Stimulated activated naive CD8-positive, alpha-beta T cell treated with anti-CD3 and anti-CD28 coated beads, Interleukin-15, Interleukin-2, amounts not matched to agents 100 ng/mL and 50 ng/mL, for 24 hours (primary cell): ENCODE measurements around the gene VSIR.
A peak's percentile ranks its signal among the peaks of the same experiment; 100 is the strongest.

Experiments
- H3K27ac Mint-ChIP-seq: one replicate; pipeline ENCODE4 v1.8.0; 2021; ENCODE audit warnings: mild to moderate bottlenecking, mixed read lengths
- H3K27me3 Mint-ChIP-seq: one replicate; pipeline ENCODE4 v1.8.0; 2021; ENCODE audit warnings: mixed read lengths
- H3K36me3 Mint-ChIP-seq: one replicate; pipeline ENCODE4 v1.8.0; 2021; ENCODE audit warnings: low read depth, mixed read lengths
- H3K4me1 Mint-ChIP-seq: one replicate; pipeline ENCODE4 v1.8.0; 2021; ENCODE audit warnings: low read depth, mixed read lengths
- H3K4me3 Mint-ChIP-seq: one replicate; pipeline ENCODE4 v1.8.0; 2021; ENCODE audit warnings: mild to moderate bottlenecking, mixed read lengths
- H3K9me3 Mint-ChIP-seq: one replicate; pipeline ENCODE4 v1.8.0; 2021; ENCODE audit warnings: mixed read lengths

The VSIR gene

GRCh38 chr10:71765906-71766716, 7.2 kb downstream of the VSIR start:
- Mint-ChIP-seq H3K27ac (peak overlapping the region; percentile 93), H3K9me3 (no peaks in the 10 kb centered on the region), H3K36me3 (peaks cover 69% of the 10 kb centered on the region), H3K4me1 (peaks cover 96% of the 10 kb centered on the region), H3K27me3 (no peaks in the 10 kb centered on the region), H3K4me3 (peak overlapping the region; percentile 37)

- Mint-ChIP-seq H3K27me3 (no peaks in the 10 kb centered on the region), H3K36me3 (peaks cover 71% of the 10 kb centered on the region), H3K4me1 (peaks cover 96% of the 10 kb centered on the region), H3K9me3 (no peaks in the 10 kb centered on the region), H3K4me3 (peak overlapping the region; percentile 37), H3K27ac (peak overlapping the region; percentile 89)
Observed at GRCh38 chr10:71765176-71765904, 8.0 kb downstream of the VSIR start.

GRCh38 chr10:71763352-71764127, 9.8 kb downstream of the VSIR start:
- no peaks in the 10 kb centered on the region for H3K27me3 Mint-ChIP-seq
- no peaks in the 10 kb centered on the region for H3K9me3 Mint-ChIP-seq
- peaks cover 94% of the 10 kb centered on the region for H3K4me1 Mint-ChIP-seq
- H3K4me3 Mint-ChIP-seq: no peak overlapping the region
- peak overlapping the region; percentile 82 for H3K27ac Mint-ChIP-seq
- peaks cover 69% of the 10 kb centered on the region for H3K36me3 Mint-ChIP-seq

- Mint-ChIP-seq H3K4me3 (no peak overlapping the region), H3K4me1 (peaks cover 94% of the 10 kb centered on the region), H3K36me3 (peaks cover 67% of the 10 kb centered on the region), H3K27ac (peak overlapping the region; percentile 63), H3K9me3 (no peaks in the 10 kb centered on the region), H3K27me3 (no peaks in the 10 kb centered on the region)
Observed at GRCh38 chr10:71762324-71762723, 11.0 kb downstream of the VSIR start.

GRCh38 chr10:71761541-71762113, 11.7 kb downstream of the VSIR start:
- H3K36me3 Mint-ChIP-seq: peaks cover 65% of the 10 kb centered on the region
- H3K9me3 Mint-ChIP-seq: no peaks in the 10 kb centered on the region
- H3K4me3 Mint-ChIP-seq: no peak overlapping the region
- H3K4me1 Mint-ChIP-seq: peaks cover 94% of the 10 kb centered on the region
- H3K27ac Mint-ChIP-seq: peak overlapping the region; percentile 68
- no peaks in the 10 kb centered on the region for H3K27me3 Mint-ChIP-seq

GRCh38 chr10:71761105-71761511, 12.2 kb downstream of the VSIR start:
- Mint-ChIP-seq H3K27me3 (no peaks in the 10 kb centered on the region), H3K9me3 (no peaks in the 10 kb centered on the region), H3K27ac (peak overlapping the region; percentile 68), H3K4me1 (peaks cover 94% of the 10 kb centered on the region), H3K36me3 (peaks cover 67% of the 10 kb centered on the region), H3K4me3 (no peak overlapping the region)

- H3K4me3 Mint-ChIP-seq: peak overlapping the region; percentile 60
- H3K9me3 Mint-ChIP-seq: no peaks in the 10 kb centered on the region
- peaks cover 94% of the 10 kb centered on the region for H3K4me1 Mint-ChIP-seq
- H3K36me3 Mint-ChIP-seq: peaks cover 76% of the 10 kb centered on the region
- peak overlapping the region; percentile 86 for H3K27ac Mint-ChIP-seq
- no peaks in the 10 kb centered on the region for H3K27me3 Mint-ChIP-seq
Observed at GRCh38 chr10:71757399-71757922, 15.9 kb downstream of the VSIR start.

- Mint-ChIP-seq H3K9me3 (no peaks in the 10 kb centered on the region), H3K36me3 (peaks cover 75% of the 10 kb centered on the region), H3K4me3 (peak overlapping the region; percentile 60), H3K4me1 (peaks cover 94% of the 10 kb centered on the region), H3K27me3 (no peaks in the 10 kb centered on the region), H3K27ac (peak overlapping the region; percentile 86)
Observed at GRCh38 chr10:71756311-71757191, 16.8 kb downstream of the VSIR start.

- Mint-ChIP-seq H3K27ac (no peak overlapping the region), H3K36me3 (peaks cover 72% of the 10 kb centered on the region), H3K4me1 (peaks cover 92% of the 10 kb centered on the region), H3K9me3 (no peaks in the 10 kb centered on the region), H3K4me3 (no peak overlapping the region), H3K27me3 (no peaks in the 10 kb centered on the region)
Observed at GRCh38 chr10:71755179-71755879, 18.0 kb downstream of the VSIR start.

GRCh38 chr10:71754562-71754961, 18.8 kb downstream of the VSIR start:
- peaks cover 97% of the 10 kb centered on the region for H3K4me1 Mint-ChIP-seq
- H3K27ac Mint-ChIP-seq: peak overlapping the region; percentile 86
- no peak overlapping the region for H3K4me3 Mint-ChIP-seq
- no peaks in the 10 kb centered on the region for H3K27me3 Mint-ChIP-seq
- no peaks in the 10 kb centered on the region for H3K9me3 Mint-ChIP-seq
- peaks cover 72% of the 10 kb centered on the region for H3K36me3 Mint-ChIP-seq

- Mint-ChIP-seq H3K4me1 (peaks cover 96% of the 10 kb centered on the region), H3K9me3 (no peaks in the 10 kb centered on the region), H3K36me3 (peaks cover 70% of the 10 kb centered on the region), H3K27me3 (no peaks in the 10 kb centered on the region), H3K4me3 (no peak overlapping the region), H3K27ac (peak overlapping the region; percentile 86)
Observed at GRCh38 chr10:71753960-71754505, 19.3 kb downstream of the VSIR start.

- Mint-ChIP-seq H3K36me3 (peaks cover 73% of the 10 kb centered on the region), H3K9me3 (no peaks in the 10 kb centered on the region), H3K27me3 (no peaks in the 10 kb centered on the region), H3K4me1 (peaks cover 96% of the 10 kb centered on the region), H3K27ac (peak overlapping the region; percentile 86), H3K4me3 (no peak overlapping the region)
Observed at GRCh38 chr10:71753091-71753959, 20.0 kb downstream of the VSIR start.
